SH-SY5Y (cell line): ENCODE measurements around the gene ATOH1.

ENCODE experiments used
- GATA2 ChIP-seq: IDR thresholded peaks from 2 replicates; pipeline ENCODE4 v1.6.1; 2011; ENCODE audit warnings: mild to moderate bottlenecking, low read depth, low read length
- GATA3 ChIP-seq: IDR thresholded peaks from 2 replicates; pipeline ENCODE4 v1.6.1; 2011; ENCODE audit warnings: low read depth, mild to moderate bottlenecking, low read length, moderate library complexity

DNA sequence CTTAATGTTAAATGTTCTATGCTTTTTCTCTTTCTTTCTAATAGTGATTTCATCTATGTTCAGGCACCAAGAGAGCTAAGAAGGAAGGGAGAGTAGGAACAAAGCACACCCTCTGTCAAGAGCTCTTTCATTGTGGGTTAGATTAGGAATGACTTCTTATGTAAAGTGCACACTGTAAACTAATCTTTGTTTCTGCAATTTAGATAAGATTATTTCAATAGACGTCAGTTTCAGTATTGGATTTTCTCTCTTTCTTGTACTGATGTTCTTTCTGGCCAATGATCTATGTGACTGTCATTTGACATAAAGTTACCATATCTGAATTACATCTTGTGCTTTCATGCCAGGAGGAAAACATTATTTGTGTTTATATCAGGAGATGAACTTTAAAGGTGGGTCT is 48.2 kb downstream of the ATOH1 start:
- no peak for TF ChIP-seq GATA3
- no peak for TF ChIP-seq GATA2
